ENCODE measurements around the gene LPP.

LPP gene

DNA sequence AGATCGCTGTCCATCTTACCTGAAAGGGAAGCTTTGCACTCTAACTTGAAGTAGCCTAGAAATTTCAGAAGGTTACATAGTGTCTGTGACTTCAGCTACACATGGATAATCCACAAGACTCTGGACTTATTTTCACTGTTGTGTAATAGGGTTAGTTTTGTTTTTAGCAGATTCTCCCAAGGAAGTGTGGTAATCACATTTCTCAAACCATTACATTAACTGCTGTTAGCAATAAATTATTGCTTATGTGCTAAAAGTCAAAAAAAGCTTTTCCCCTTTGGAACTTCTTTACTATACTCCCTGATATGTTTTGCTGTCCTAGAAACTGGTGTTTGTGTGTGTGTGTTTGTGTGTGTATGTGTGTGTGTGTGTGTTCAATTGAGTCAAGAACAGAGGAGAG, 666.0 kb downstream of the LPP start:
- H3K27me3 ChIP-seq (ENCODE audit: insufficient read depth, poor library complexity, severe bottlenecking), result no peaks in the 10 kb centered on the region
- ATAC-seq (ENCODE audit: low read depth) (no peak), DNase-seq (ENCODE audit: low spot score) (no peak)
- H3K27ac ChIP-seq (ENCODE audit: poor library complexity, severe bottlenecking), result no peak overlapping the region
- TF ChIP-seq CTCF (IDR thresholded peaks at IDR 0.05; ENCODE audit: poor library complexity, severe bottlenecking), result no peak
- H3K4me1 ChIP-seq (ENCODE audit: insufficient read depth, poor library complexity, severe bottlenecking), result peaks cover 6% of the 10 kb centered on the region
- no peaks in the 10 kb centered on the region for H3K9me3 ChIP-seq (ENCODE audit: severe bottlenecking)
- no peaks in the 10 kb centered on the region for H3K36me3 ChIP-seq (ENCODE audit: low read depth)
- no peak overlapping the region for H3K4me3 ChIP-seq (ENCODE audit: severe bottlenecking)

DNA sequence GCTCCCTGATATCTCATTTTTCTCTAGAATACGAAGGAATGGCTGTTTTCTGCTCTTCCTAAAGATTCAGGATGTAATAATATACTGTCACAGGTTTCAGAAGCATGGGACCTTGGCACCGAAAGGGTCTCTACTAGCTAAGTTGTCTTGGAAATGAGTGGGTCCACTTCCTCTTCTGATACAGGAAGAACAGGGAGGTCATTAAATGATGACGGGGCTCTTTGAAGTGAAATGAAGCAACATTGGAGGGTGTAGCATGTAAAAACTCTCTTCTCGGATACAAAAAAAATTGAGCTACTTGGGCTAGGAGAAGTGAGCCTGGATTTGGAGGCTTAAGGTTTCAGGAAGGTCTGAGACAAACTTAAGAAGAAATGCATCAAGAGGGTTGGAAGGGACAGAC, 668.0 kb downstream of the LPP start:
- H3K27ac ChIP-seq (ENCODE audit: poor library complexity, severe bottlenecking), result no peak overlapping the region
- no peak overlapping the region for H3K4me3 ChIP-seq (ENCODE audit: severe bottlenecking)
- no peak for TF ChIP-seq CTCF (IDR thresholded peaks at IDR 0.05; ENCODE audit: poor library complexity, severe bottlenecking)
- H3K36me3 ChIP-seq (ENCODE audit: low read depth), result no peaks in the 10 kb centered on the region
- DNase-seq (ENCODE audit: low spot score), result no peak
- H3K27me3 ChIP-seq (ENCODE audit: insufficient read depth, poor library complexity, severe bottlenecking), result no peaks in the 10 kb centered on the region
- no peaks in the 10 kb centered on the region for H3K9me3 ChIP-seq (ENCODE audit: severe bottlenecking)
- peaks cover 6% of the 10 kb centered on the region for H3K4me1 ChIP-seq (ENCODE audit: insufficient read depth, poor library complexity, severe bottlenecking)
- no peak for ATAC-seq (ENCODE audit: low read depth)

- no peak overlapping the region for H3K4me3 ChIP-seq (ENCODE audit: severe bottlenecking)
- H3K4me1 ChIP-seq (ENCODE audit: insufficient read depth, poor library complexity, severe bottlenecking), result peaks cover 2% of the 10 kb centered on the region
- no peak for ATAC-seq (ENCODE audit: low read depth)
- H3K27me3 ChIP-seq (ENCODE audit: insufficient read depth, poor library complexity, severe bottlenecking), result no peaks in the 10 kb centered on the region
- no peak overlapping the region for H3K27ac ChIP-seq (ENCODE audit: poor library complexity, severe bottlenecking)
- no peaks in the 10 kb centered on the region for H3K36me3 ChIP-seq (ENCODE audit: low read depth)
- H3K9me3 ChIP-seq (ENCODE audit: severe bottlenecking), result no peaks in the 10 kb centered on the region
- DNase-seq (ENCODE audit: low spot score), result no peak
- TF ChIP-seq CTCF (IDR thresholded peaks at IDR 0.05; ENCODE audit: poor library complexity, severe bottlenecking), result no peak
Measured at GRCh38 chr3:188822411-188822810, 668.5 kb downstream of the LPP start.

- ATAC-seq (ENCODE audit: low read depth) (no peak), DNase-seq (ENCODE audit: low spot score) (no peak)
- Histone ChIP-seq H3K27ac (ENCODE audit: poor library complexity, severe bottlenecking) (no peak overlapping the region), H3K4me3 (ENCODE audit: severe bottlenecking) (no peak overlapping the region), H3K36me3 (ENCODE audit: low read depth) (no peaks in the 10 kb centered on the region), H3K9me3 (ENCODE audit: severe bottlenecking) (no peaks in the 10 kb centered on the region), H3K4me1 (ENCODE audit: insufficient read depth, poor library complexity, severe bottlenecking) (no peaks in the 10 kb centered on the region), H3K27me3 (ENCODE audit: insufficient read depth, poor library complexity, severe bottlenecking) (no peaks in the 10 kb centered on the region)
- TF ChIP-seq CTCF (IDR thresholded peaks at IDR 0.05; ENCODE audit: poor library complexity, severe bottlenecking), result no peak
Measured at GRCh38 chr3:188824566-188824965, 670.6 kb downstream of the LPP start.

DNA sequence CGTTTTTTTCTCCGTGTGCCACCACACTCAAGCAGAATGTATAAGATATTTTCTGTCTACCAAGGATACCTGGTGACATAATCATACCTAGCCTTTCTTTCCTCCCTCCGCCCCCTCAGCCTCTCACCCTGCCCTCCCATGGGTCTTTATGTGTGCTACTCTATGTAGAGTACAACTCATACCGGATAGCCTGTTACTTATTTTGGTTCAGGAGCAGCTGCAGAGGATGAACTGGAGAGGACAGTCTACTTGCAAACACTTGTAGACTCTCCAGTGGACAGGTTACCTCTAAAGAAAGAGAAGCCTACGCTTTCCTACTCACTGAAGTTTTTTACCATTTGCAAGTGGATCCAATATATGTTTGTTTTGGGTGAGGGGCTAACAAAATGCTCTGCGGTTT, 671.9 kb downstream of the LPP start:
- Histone ChIP-seq H3K9me3 (ENCODE audit: severe bottlenecking) (no peaks in the 10 kb centered on the region), H3K4me3 (ENCODE audit: severe bottlenecking) (no peak overlapping the region), H3K27ac (ENCODE audit: poor library complexity, severe bottlenecking) (no peak overlapping the region), H3K4me1 (ENCODE audit: insufficient read depth, poor library complexity, severe bottlenecking) (no peaks in the 10 kb centered on the region), H3K36me3 (ENCODE audit: low read depth) (no peaks in the 10 kb centered on the region), H3K27me3 (ENCODE audit: insufficient read depth, poor library complexity, severe bottlenecking) (no peaks in the 10 kb centered on the region)
- DNase-seq (ENCODE audit: low spot score), result no peak
- no peak for TF ChIP-seq CTCF (IDR thresholded peaks at IDR 0.05; ENCODE audit: poor library complexity, severe bottlenecking)
- no peak for ATAC-seq (ENCODE audit: low read depth)
